ENCODE measurements around the gene SRGAP1.

SRGAP1 gene

DNA sequence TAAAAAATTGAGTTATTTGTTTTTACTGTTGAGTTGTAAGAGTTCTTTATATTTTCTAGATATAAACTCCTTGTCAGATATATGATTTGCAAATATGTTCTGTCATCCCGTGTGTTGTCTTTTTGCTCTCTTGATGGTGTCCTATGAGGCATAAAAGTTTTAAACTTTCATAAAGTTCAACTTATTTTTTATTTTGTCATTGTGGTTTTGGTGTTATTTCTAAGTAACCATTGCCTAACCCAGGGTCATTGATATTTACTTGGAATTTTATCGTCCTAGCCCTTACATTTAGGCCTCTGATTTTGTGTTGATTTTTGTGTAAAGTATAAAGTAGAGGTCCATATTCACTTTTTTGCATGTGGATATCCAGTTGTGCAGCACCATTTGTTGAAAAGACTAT, 63.1 kb downstream of the SRGAP1 start:
- DNase-seq (ENCODE audit: low spot score) = no peak

DNA sequence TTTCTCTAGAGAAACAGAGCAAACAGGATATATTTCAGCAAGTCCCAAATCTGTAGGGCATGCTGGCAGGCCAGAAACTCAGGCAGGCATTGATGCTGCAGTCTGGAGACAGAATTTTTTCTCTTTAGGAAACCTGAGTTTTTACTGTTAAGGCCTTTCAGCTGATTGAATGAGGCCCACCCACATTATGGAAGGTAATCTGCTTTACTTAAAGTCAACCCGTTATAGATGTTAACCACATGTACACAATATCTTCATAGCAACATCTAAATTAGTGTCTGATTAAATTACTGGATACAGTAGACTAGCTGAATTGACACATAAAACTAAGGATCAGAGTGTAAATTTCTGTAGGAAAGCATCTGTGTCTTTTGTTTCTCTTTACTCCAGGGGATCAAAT, 65.2 kb downstream of the SRGAP1 start:
- DNase-seq (ENCODE audit: low spot score) = no peak

DNA sequence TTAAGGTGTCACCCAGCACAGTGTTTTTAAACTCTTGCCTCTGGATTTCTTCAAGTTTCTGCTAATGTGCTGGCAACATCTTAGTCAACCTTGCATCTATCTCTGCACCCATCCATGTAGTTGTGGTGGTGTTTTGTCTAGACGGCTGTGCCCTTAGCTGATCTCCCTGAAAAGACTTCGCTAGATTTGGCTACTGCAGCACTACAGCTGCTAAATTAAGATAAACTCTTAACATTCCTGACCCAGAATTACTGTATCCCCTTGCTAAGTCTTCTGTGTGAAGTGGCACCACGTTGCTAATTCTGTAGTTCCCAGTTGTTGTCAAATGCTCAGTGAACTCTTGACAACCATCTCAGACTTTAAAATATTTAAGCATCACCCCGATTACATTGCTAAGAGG, 66.8 kb downstream of the SRGAP1 start:
- DNase-seq (ENCODE audit: low spot score) = no peak

DNA sequence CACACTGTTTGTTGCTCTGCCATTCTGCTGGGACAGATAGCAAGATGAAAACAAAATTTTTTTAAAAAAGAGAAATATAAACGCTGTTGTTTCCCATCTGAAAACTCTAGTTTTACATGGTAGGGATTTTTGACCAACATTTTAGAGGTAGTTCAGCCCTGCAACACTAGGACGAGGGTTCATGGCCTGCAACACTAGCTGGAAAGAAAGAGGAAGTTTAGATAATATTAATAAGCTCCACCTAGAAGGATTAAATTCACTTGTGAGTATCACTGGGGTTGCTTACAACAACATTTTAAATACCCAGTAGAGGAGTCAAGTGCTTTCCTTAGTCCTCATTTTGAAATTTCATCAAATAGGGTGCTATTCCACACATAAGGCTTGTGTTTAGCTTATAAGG, 68.2 kb downstream of the SRGAP1 start:
- DNase-seq (ENCODE audit: low spot score) = no peak

DNA sequence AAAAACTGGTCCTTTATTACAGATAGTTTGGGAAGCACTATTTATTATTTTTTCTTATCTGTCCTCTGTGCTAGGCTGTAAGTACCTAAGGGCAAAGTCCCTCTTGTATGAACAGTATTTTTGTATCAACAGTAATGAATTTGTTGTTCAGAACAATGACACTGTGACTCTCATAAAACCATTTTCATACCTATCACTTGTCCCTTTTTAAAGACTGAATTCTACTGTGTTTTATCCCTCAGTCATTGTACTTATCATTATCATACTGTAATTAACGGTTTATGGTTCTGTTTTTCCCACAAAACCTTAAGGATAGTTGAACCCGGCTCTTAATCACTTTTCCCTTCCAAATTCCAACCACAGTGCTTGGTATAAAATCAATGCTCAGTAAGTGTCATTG, 69.4 kb downstream of the SRGAP1 start:
- DNase-seq (ENCODE audit: low spot score) = no peak

DNA sequence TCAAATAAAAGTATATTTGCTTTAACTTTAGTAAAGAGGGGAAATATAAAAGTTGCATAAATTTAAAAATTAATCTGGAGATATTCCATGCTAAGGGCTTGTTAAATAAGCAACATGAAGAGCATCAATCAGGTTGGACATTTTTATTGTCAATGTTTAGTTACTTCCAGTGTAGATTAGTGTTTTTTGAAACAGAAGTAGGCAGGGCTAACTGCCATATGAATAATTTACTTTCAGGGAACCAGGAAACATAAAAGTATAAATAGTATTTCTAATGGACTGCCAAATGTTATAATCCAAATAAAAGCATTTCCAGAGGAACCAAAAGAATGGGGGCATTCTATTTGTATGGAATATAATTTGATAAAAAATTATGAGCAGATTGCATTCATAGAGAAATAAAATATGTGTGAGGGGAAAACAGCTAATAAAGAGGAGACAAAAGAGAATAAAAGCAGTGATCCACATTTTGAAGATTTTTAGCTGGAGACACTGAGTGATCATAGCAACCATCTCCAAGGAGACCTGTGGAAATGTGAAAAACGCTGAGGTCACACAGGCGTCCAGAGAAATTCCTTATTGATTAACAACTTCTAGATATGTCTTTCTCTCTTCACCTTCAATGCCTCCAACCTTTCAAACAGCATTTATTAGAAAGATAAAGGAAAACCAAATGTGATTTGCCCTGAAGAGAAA, 70.8 kb downstream of the SRGAP1 start:
- no peak for DNase-seq (ENCODE audit: low spot score)

DNA sequence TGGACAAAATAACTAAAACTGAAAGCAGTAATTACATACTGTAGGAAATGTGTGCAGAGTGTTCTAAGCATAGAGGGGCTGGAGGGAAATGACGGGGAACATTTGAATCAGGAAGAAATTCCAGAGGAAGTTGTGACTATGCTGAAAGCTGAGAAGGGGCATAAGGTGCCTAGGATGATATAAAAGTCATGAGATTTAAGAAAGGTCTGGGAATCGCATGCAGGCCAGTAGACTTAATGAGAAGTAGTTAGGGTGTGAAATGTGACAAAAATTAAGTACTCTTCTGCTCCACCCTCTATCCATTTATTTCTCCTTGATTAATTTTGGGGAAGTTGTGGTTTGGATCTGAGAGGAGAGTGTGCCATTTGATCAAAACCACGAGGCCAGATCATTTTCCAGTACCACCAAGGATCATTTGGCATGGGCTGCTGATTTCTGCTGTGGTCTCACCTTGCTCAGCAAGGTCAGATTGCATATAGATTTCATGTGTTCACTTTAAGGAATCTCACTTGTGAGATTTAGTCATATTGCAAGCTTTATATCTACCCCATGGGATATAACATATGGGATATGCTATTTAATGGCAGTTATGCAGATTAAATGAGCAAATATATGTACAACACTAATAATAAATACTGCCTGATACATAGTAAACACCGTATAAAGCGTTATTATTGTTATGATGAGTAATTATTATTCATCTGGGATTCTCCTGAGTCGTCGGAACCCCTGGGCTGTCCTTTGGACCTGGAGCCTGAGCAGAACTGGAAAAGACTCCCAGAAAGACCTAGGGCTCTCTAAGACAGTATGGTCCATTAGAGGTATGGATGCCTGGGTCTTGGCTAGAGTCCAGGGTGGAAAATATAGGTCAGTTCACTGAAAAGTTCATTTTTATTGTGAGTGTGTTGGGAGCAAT, 72.3 kb downstream of the SRGAP1 start:
- DNase-seq (ENCODE audit: low spot score) = no peak

DNA sequence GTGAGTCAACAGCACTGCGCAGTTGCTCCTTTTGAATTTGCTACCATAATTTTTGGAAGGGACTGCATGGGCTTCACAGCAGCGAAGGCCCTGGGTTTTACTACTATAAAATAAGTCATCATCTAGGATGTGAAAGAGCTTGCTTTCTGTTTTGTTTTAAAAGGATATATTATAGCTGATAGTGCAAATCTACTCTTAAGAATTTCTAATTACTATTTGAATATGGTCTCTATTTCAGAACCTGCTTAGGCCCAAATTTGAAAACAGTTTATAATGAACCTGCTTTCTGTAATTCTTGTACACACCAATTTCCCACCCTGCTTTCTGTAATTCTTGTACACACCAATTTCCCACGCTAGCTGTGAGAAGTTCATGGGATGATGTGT, 73.0 kb downstream of the SRGAP1 start:
- no peak for DNase-seq (ENCODE audit: low spot score)

DNA sequence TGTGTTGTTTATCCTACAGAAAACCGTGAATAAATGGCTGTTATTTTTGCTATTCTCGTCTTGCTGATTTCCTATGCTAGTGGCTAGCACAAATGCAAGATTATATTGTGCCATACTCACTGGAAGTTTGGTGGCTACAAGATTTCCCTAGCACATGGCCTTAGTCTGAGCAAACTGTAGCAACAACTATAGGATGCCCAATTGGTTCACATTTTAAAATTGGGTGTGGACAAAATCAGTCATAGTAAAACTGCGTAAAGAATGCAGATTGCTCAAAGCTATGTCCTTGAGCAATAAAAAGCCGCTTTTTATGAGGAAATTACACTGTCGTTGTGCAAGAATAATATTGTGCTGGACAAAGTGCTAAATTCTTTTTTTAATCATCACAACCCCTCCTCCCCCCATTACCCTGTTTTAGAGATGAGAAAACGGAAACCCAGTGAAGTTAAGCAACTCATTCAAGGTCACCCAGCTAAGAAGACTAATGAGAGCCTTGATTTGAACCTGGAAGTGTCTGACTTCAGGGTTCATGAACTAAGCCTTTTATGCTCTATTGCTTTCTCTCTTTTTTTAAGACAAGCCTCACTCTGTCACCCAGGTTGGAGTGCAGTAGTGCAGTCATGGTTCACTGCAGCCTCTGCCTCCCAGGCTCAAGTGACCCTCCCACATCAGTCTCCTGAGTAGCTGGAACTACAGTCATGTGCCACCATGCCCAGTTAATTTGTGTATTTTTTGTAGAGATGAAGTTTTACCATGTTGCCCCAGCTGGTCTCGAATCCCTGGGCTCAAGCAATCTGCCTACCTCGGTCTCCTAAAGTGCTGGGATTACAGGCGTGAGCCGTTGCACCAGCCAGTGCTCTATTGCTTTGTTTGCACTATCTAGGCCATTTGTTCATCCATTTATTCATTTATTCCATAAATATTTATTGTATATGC, 73.6 kb downstream of the SRGAP1 start:
- DNase-seq (ENCODE audit: low spot score) = no peak

DNA sequence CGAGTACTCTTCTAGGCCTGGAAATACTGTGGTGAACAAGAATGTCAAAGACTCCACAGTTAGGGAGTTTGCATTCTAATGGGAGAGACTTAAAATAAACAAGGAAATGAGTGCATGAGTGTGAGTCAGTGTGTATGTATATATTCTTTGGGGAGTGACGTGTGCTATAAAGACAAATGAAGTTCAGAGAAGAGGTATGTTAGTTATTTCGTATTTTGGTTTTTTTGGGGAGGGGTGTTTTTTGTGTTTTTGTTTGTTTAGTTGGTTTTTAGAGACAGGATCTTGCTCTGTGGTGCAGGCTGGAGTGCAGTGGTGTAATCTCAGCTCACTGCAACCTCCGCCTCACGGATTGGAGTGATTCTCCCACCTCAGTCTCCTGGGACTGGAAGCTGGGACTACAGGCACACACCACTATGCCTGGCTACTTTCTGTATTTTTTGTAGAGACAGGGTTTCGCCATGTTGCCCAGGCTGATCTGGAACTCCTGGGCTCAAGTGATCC, 74.3 kb downstream of the SRGAP1 start:
- DNase-seq (ENCODE audit: low spot score) = no peak

DNA sequence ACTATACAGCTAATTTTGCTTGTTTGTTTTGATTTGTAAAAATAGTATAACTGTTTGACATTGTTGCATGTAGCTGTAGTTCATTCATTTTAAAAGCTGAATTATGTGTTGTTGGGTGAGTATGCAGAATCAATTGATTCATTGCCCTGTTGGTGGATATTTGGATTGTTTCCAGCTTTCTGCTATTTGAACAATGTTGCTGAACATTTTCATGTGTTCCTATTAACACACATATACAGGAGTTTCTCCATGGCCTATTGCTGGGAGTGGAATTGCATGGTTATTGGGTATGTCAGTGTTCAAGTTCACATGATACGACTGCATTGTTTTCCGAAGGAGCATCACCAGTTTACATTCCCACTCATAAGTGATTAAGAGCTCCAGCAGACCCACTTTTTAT, 75.3 kb downstream of the SRGAP1 start:
- DNase-seq (ENCODE audit: low spot score) = no peak

DNA sequence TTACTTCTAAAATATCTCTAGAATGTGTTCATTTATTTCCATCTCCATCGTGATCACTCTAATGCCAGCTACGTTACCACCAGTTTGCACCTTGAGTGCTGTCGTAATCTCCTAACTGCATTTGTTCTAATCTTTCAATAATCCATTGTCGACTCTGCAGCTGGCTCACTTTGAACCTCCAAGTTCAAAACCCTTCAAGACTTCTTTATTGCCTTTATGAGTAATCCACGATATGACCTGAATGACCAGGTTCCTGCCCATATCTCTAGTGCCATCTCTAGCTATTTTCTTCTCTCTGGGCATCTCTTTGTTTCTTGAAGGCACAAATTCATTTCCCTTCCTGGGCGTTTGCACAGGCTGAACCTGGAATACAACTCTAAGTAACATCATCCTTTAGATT, 76.7 kb downstream of the SRGAP1 start:
- DNase-seq (ENCODE audit: low spot score) = no peak

DNA sequence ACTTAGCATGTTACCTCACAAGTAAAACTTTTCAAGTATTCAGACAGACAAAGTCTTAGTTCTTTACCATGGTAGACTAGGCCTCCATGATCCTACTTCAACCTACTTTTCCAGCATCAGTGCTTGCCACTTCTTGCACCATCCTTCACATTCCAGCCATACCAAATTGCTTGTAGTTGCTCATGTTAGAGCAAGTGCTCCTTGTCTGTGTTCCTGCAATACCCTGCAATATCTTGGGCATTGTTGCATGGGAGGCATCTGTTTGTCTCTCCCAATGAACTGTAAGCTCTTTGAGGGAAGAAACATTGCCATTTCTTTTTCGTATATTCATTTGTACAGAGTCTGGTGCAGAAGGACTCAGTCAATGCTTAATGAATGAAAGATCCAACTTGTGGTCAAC, 78.0 kb downstream of the SRGAP1 start:
- DNase-seq (ENCODE audit: low spot score) = no peak

DNA sequence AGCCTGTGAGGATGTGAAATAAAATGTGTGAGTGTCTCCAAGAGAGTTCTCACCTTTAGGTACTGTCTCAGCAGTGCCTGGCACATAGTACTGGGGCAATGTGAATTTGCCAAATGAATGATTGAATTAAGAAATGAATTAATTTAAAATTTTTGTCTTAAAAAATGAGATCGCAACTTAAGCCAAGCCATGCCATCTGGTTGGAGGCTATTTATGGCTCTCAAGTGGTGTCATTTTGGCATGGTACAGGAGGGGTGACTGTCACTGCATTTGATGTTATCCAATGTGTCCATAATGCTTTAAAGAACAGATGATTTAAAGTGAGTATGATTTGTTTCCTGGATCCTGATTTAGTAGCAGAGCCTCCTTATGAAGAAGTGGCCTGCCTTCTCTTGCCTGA, 80.3 kb downstream of the SRGAP1 start:
- no peak for DNase-seq (ENCODE audit: low spot score)

DNA sequence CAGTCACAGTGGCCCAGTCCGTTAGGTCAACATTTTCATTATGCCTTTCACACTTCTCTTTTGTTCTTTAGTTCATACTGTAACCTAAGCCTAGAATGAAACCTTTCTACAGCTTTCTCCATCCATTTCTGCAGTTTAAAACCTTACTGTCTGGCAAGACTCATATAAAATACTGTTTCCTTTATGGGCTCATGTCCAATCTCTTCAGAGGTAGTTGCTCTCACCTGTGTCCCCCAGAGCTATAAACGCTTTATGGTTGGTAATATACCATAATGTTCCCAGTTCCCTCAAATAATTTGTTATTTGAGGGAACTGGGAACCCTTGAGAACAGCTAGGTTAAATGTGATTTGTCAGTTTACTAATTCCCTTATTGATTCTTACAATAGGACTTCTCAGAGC, 83.0 kb downstream of the SRGAP1 start:
- no peak for DNase-seq (ENCODE audit: low spot score)

DNA sequence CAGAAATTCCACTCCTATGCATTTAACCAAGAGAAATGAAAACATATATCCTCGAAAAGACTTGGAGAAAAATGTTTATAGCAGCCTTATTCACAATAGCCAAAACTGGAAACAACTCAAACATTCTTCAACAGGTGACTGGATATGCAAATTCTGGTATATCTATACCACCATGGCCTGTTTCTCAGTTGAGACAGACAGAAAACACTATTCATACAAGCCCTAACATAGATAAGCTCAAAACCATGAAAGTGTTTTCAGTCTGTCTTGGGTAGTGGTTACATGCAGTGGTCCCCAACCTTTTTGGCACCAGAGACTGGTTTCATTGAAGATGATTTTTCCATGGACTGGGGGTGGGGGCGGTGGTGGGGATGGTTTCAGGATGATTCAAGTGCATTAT, 83.8 kb downstream of the SRGAP1 start:
- no peak for DNase-seq (ENCODE audit: low spot score)

DNA sequence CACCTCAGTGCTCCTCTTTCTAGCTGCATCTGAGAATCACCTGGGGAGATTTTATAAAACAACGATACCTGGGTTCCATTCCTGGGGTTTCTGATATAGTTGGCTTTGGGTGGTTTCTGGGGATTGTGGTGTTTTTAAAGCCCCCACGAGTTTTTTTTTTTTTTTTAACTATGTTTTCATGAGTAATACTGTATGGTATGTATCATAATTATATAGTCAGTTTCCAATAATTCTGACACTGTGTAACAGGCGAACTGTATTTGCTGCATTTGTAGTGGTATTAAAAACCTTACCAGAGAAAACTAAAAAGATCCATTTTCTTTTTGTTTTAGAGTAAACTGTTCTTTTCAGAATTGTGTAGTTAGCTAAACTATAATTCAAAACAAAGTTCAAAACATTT, 84.9 kb downstream of the SRGAP1 start:
- DNase-seq (ENCODE audit: low spot score) = no peak

DNA sequence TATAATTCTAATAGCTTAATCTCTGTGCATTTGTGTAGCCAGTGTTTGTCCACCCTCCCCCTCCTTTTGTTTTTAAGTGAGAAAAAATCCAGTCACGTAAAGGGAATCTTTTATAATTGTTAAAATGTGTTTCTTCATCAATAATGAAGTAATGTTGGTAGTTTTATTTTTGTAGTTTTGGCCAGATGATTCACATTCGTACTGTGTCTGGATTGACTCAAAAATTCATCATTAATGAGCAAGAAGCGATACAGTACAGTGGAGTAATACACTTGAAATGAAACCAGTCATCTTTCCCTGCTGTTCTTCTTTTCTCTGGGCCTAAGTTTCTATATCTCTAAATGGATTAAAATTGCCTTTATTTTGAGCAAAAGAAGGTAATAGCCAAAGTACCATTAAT, 86.5 kb downstream of the SRGAP1 start:
- DNase-seq (ENCODE audit: low spot score) = no peak

DNA sequence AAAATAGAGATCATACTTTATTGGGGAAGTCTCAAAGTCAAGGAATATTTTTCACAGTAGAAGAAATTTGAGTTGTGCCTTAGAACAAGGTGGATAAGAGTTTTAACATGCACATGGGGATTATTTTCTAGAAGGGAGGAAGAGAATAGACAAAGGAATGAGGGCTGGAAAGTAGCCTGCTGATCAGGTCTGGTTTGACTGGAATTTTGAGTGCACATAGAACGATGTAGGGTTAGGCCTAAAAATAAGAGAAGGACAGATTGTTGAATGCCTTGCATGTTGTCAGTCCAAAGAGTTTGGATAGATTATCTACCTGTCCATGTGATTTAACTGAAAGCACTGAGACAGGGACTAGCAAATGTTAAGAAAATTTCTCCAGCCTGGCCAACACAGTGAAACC, 87.2 kb downstream of the SRGAP1 start:
- no peak for DNase-seq (ENCODE audit: low spot score)

DNA sequence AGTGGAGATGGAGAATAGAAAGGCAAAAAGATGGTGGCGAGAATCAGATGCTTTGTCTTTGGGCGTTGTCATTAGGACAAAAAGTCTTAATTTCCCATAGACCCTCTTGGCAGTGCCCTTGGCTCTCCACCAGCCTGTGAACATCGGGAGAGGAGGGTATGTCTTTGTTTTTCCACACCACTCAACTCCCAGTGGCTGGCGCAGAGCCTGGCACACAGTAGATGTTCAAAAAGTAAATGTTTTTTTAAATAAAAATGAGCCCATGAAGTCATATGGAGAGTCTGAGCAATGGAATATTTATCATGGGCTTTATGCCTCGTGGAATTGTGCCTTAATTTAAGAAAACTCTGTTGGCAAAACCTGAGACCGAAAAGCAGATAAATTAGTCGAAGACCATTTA, 90.4 kb downstream of the SRGAP1 start:
- DNase-seq (ENCODE audit: low spot score) = no peak

DNA sequence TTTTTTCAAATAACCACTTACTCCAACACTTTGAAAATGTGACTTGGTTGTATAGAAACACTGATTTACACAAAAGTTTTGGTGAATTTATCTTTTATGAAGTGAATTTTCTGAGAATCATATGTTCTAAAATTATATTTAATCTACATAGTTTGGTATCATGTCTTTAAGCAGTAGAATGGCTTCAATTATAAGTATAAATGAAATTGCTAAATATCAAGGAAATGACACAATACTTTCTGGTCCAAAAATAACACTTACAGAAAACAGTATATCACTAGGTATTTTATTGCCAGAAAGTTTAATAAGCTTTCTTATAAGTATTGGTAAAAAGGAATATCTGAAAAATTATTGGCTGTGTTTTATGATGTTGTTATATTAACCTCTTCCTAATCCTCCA, 90.9 kb downstream of the SRGAP1 start:
- DNase-seq (ENCODE audit: low spot score) = no peak

Data from activated CD4-positive, alpha-beta T cell treated with anti-CD3 and anti-CD28 coated beads, Interleukin-2, Interleukin-4, amounts not matched to agents 100 ng/mL and 50 ng/mL, durations not matched to agents 16 hours and 8 hours (primary cell).